HG03196 (cell line): Measurements from ENCODE around the gene PHF1.

ENCODE experiments used
- ATAC-seq: cut with Tn5 transposase; IDR thresholded peaks from one replicate; pipeline ENCODE4 v1.9.1; 2021; ENCODE audit not compliant: unreplicated experiment

The PHF1 gene

GRCh38 chr6:33430991-33431879, 20.4 kb downstream of the PHF1 start:
- ATAC-seq, result no peak

GRCh38 chr6:33431880-33432541, 21.2 kb downstream of the PHF1 start:
- no peak for ATAC-seq

- ATAC-seq, result no peak
Observed at GRCh38 chr6:33432546-33432945, 21.7 kb downstream of the PHF1 start.

- ATAC-seq, result no peak
Observed at GRCh38 chr6:33433001-33433543, 22.3 kb downstream of the PHF1 start.

DNA sequence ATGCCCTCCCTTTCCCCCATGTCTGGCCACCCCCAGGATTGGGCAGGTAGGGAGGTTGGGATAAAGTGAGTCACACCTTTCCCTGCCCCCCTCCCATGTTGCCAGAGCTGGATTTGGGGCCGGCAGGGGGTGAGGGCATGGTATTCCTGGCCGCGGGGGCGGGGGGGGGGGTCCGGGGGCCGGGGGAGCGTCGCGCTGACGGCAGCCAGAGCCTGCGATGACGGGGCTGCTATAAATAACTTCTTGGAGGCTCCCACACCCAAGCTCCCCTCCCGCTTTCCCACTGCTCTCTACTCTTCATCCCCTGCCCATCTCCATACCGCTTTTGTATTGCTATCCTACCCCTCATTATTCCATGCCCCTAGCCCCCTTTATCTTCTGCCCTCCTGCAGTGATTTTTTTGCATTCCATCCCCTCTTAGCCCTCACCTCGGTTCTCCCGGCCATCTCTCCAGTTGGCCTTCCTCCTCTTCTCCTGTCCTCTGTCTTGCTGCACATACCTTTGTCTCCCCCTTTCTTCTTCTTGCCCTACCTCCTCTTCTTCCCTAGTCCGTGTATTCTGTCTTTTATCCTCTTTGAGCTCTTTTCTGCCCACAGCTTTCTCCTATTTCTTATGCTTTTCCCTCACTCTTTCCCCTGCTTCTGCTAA, 22.9 kb downstream of the PHF1 start:
- ATAC-seq, result no peak

DNA sequence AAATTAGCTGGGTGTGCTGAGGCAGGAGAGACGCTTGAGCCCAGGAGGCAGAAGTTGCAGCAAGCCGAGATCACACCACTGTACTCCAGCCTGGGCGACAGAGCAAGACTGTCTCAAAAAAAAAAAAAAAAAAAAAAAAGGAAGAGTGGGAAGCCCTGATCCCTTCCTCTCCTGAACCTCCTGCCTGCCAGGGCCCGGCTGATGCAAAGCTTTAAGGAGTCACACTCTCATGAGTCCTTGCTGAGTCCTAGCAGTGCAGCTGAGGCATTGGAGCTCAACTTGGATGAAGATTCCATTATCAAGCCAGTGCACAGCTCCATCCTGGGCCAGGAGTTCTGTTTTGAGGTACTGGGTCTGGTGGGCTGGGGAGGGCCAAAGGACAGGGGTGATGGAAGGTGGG, 24.1 kb downstream of the PHF1 start:
- no peak for ATAC-seq

GRCh38 chr6:33437666-33438065, 26.9 kb downstream of the PHF1 start:
- ATAC-seq, result no peak

GRCh38 chr6:33438978-33439594, 28.3 kb downstream of the PHF1 start:
- ATAC-seq, result no peak

DNA sequence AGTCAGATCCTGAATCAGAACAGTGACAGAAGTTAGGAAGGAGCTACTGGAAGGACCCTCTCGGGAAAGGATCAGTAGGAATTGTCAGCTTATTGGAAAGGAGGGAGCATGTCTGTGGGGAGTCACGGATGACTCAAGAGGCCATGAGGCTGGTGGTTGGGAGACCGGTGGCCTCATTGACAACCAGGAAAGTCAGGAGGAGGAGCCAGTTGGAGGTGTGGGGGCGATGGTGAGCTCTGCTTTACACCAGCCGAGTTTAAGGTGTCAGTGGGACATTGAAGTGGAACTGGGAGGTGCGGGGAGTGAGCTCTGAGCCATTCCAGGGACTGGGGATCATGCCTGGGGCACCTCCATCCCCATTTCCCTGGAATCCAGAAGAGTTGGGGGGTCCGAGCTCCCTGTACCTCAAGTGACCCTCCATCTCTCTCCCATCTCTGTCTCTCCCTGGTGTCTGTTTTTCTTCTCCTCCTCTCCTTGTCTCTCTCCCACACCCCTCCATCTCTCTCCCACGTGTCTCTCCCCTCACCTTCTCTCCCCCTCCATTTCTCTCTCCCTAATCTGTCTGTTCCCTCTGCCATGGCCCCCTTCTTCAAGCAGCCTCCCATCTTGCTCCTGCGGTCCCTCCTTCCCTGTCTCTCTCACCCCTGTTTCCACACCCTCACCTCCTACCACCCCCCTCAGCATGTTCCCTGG, 29.3 kb downstream of the PHF1 start:
- ATAC-seq, result no peak

DNA sequence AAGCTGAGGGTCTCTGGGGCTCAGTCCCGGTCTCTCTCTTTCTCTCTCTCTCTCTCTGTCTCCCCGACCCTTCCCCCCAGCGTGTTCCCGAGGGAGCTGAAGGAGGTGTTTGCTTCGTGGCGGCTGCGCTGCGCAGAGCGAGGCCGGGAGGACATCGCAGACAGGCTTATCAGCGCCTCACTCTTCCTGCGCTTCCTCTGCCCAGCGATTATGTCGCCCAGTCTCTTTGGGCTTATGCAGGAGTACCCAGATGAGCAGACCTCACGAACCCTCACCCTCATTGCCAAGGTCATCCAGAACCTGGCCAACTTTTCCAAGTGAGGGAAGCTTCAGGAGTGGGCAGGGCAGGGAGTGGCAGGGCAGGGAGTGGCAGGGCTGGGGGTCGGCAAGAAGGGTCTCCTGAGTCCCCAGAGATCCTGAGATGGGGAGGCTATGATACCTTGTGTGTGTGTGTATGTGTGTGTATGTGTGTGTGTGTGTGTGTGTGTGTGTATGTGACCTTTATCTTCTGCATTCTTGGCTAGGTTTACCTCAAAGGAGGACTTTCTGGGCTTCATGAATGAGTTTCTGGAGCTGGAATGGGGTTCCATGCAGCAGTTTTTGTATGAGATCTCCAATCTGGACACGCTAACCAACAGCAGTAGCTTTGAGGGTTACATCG, 30.0 kb downstream of the PHF1 start:
- ATAC-seq, result no peak

- ATAC-seq, result no peak
Observed at GRCh38 chr6:33441457-33441856, 30.6 kb downstream of the PHF1 start.

DNA sequence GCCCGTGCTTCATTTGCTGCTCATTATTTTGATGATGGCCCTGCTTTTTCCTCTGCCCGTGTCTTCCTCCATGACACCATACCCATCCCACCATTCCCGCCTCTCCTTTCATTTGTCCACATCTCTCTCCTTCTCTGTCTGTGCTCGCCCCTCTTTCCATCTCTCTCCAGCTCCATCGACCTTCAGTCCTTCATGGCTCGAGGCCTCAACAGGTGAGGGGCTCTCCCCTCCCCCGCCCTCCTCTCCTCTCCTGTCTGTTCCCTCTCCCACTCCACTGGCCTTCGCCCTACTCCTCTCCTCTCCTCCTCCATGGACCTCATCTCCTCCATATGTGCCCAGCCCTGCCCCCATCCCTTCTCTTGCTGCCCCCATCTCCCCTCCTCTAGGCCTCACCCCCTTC, 31.5 kb downstream of the PHF1 start:
- no peak for ATAC-seq

GRCh38 chr6:33443025-33443424, 32.2 kb downstream of the PHF1 start:
- ATAC-seq, result no peak

DNA sequence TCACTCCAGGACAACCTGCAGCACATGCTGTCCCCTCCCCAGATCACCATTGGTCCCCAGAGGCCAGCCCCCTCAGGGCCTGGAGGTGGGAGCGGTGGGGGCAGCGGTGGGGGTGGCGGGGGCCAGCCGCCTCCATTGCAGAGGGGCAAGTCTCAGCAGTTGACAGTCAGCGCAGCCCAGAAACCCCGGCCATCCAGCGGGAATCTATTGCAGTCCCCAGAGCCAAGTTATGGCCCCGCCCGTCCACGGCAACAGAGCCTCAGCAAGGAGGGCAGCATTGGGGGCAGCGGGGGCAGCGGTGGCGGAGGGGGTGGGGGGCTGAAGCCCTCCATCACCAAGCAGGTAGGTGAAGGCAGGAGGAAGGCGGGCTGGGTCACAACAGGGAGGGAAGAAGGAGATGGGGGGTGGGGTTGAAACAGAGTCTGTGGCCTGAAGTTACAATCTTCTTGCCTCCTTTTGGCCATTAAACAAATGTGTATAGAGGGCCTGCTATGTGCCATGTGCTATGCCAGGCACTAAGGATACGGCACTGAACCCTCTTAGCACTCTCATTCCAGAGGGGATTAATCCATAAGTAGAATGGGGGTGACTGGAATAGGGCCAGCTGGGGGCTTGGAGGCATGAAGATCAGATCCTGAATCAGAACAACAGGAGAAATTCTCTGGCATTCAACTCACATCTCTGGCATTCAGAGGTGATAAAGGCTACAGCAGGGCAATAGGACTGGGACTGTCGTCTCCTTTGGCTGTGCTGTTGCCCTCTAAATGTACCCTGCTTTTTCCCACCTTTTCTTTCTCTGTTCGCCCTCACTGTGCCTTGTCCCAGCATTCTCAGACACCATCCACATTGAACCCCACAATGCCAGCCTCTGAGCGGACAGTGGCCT, 33.0 kb downstream of the PHF1 start:
- ATAC-seq, result no peak

- ATAC-seq, result no peak
Observed at GRCh38 chr6:33445119-33445603, 34.3 kb downstream of the PHF1 start.

DNA sequence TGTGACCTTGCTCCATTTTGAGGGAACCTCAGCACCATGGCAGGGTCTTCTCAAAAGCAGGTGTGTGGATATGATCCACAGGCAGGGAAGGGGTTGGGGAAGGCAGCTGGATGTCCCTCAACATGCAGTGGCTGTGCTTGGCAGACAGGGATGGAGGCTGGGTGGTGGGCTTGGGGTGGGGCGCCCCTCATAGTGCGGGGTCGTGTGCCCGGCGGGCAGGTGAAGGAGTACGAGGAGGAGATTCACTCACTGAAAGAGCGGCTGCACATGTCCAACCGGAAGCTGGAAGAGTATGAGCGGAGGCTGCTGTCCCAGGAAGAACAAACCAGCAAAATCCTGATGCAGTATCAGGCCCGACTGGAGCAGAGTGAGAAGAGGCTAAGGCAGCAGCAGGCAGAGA, 35.5 kb downstream of the PHF1 start:
- no peak for ATAC-seq

DNA sequence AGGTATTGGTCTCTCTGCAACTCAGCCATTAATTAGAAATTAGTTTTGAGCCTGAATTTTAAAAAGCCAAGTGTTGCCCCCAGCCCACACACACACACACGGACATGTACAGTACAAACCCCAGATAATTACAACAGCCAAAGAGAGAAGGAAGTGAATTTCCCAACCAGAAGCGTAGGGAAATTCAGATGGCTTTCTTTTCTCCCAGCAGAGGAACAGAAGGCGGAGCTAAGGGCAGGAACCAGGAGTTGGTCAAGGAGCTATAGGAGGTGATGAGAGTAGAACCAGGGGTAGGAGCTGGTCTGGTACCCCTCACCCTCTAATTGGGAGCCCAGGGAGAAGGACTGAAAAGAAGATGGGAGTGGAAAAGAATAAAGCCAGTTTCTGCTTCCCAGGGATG, 39.6 kb downstream of the PHF1 start:
- ATAC-seq, result no peak

- no peak for ATAC-seq
Observed at GRCh38 chr6:33451606-33452005, 40.8 kb downstream of the PHF1 start.

DNA sequence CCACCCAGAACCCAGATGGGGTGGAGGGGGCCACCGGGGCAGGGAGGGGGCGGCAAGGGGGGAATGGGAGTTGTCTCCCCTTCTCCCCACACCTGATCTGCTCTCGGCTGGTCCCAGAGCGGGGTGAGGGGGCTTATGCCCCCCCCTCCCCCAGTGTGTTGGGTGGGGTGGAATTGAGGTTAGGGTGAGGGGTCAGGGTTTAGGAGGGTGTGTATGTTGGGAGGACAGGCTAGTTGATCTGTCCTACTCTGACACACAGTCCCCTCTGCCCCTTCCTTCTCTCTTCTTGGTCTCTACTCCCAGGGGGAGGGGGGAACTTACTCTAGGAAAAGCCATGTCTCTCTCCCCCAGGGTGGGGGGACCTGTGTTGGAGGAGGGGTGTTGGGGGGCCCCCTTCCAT, 41.7 kb downstream of the PHF1 start:
- ATAC-seq, result no peak
